ENCODE data around the gene RAP1A.

GRCh38 chr1:111654839-111655238 is 35.2 kb downstream of the RAP1A start:
- no peak for TF ChIP-seq CTCF (optimal IDR thresholded peaks at IDR 0.05 in 1 of 3, IDR thresholded peaks at IDR 0.05 in 1 of 3, conservative IDR thresholded peaks at IDR 0.05 in 1 of 3; ENCODE audit: extremely low read depth in 1 of 3, insufficient read depth in 2 of 3, low read length in 3 of 3)
- TF ChIP-seq EZH2 (IDR thresholded peaks at IDR 0.05; ENCODE audit: low read length) = no peak
